Measurements from ENCODE around the gene DGKB.

Gene DGKB

DNA sequence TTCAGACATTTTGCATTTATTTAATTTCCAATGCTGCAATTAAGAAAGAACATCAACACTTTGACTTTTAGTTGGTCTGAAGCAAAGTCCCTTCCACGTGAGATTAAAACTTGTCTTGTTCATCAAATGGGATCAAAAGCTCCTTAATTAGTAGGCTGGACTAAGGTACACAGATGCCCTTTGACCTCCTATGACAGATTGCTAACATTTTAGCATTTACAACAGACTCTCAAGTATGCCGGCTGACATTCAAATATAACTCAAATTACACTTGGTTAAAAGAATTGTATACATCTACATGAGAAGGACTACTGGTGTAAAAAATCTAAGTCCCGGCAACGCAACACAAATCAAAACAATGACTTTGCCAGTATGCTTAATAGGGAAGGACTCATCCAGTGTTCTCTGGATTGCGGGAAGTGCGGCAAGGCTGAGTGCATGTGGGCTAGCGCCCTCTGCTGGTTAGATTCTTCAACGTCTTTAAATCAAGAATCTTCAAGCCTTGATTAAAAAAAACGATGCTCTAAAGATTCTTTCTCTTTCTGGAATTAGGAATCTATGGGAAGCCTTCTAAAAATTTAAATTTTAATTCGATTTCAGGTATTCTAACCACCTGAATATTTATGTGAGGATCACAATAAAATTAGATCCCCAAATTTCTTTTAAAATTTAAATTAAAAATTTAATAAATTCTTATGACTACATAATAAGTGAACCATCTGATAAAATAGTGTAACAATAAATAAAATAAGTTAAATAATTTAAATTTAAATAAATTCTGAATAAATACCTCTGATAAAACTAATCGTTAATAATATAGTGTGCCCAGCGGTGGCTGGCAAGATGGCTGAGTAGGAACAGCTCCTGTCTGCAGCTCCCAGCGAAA, 444.7 kb downstream of the DGKB start:
- no peak overlapping the region for H3K4me3 ChIP-seq (ENCODE audit: insufficient read length, low read depth)
- DNase-seq (ENCODE audit: low read depth, low spot score) = peak; percentile 91
- H3K4me1 ChIP-seq (ENCODE audit: insufficient read depth, insufficient read length) = no peaks in the 10 kb centered on the region
- no peaks in the 10 kb centered on the region for H3K36me3 ChIP-seq (ENCODE audit: insufficient read depth, insufficient read length, low read length)
- no peaks in the 10 kb centered on the region for H3K27me3 ChIP-seq (ENCODE audit: insufficient read depth, insufficient read length)
- TF ChIP-seq YY1 (IDR thresholded peaks at IDR 0.05; ENCODE audit: insufficient read depth, insufficient read length) = no peak
- TF ChIP-seq SUZ12 (IDR thresholded peaks at IDR 0.05; ENCODE audit: extremely low read depth, insufficient read depth, insufficient read length) = no peak
- no peak for TF ChIP-seq ZNF274 (IDR thresholded peaks at IDR 0.05; ENCODE audit: low read depth, low read length)
- no peak overlapping the region for H3K9ac ChIP-seq (ENCODE audit: insufficient read length, low read depth)
- H3K9me3 ChIP-seq (ENCODE audit: insufficient read depth, low read length) = no peaks in the 10 kb centered on the region

DNA sequence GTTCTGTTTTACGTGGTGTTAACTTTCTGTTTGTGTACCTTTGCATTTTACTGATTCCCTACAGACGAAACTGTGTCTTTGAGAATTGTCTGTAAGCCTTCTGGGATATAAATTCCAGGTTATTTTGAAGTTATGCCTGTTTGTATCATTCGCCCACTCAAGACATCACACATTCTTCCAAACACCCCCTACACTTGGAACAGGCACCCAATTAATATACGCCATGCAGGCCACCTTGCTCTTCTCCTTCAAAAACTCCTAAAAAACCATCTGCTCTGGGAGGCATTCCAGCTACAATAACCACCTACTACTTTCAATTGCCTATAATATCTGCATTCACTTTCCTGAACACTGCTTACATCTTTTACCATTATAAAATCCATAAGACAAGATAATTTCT, 453.3 kb downstream of the DGKB start:
- H3K27me3 ChIP-seq (ENCODE audit: insufficient read depth, insufficient read length) = no peaks in the 10 kb centered on the region
- H3K4me1 ChIP-seq (ENCODE audit: insufficient read depth, insufficient read length) = no peaks in the 10 kb centered on the region
- no peaks in the 10 kb centered on the region for H3K36me3 ChIP-seq (ENCODE audit: insufficient read depth, insufficient read length, low read length)
- H3K9me3 ChIP-seq (ENCODE audit: insufficient read depth, low read length) = no peaks in the 10 kb centered on the region
- TF ChIP-seq SUZ12 (IDR thresholded peaks at IDR 0.05; ENCODE audit: extremely low read depth, insufficient read depth, insufficient read length) (no peak), YY1 (IDR thresholded peaks at IDR 0.05; ENCODE audit: insufficient read depth, insufficient read length) (no peak), ZNF274 (IDR thresholded peaks at IDR 0.05; ENCODE audit: low read depth, low read length) (no peak)
- no peak overlapping the region for H3K4me3 ChIP-seq (ENCODE audit: insufficient read length, low read depth)
- H3K9ac ChIP-seq (ENCODE audit: insufficient read length, low read depth) = no peak overlapping the region
- DNase-seq (ENCODE audit: low read depth, low spot score) = no peak

DNA sequence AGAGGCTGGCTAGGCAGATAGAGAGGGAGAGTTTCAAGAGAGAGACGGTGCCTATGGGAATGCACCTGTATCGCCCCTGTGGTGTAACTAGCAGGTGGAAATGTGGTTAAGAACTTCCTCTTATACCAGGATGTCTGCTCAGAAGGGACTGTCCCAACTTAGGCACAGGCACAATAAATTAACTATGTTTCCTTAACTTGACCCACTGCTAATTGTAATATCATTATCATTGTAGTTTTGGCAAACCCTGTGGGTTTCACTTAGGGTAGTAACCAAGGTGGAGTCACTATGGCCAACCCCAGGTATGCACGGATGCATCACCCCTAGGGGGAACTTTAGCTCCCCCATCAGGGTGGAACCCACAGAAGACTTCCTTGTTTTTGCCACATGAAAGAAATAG, 455.7 kb downstream of the DGKB start:
- TF ChIP-seq YY1 (IDR thresholded peaks at IDR 0.05; ENCODE audit: insufficient read depth, insufficient read length) = no peak
- TF ChIP-seq ZNF274 (IDR thresholded peaks at IDR 0.05; ENCODE audit: low read depth, low read length) = no peak
- no peak for TF ChIP-seq SUZ12 (IDR thresholded peaks at IDR 0.05; ENCODE audit: extremely low read depth, insufficient read depth, insufficient read length)
- Histone ChIP-seq H3K4me1 (ENCODE audit: insufficient read depth, insufficient read length) (no peaks in the 10 kb centered on the region), H3K4me3 (ENCODE audit: insufficient read length, low read depth) (no peak overlapping the region), H3K9me3 (ENCODE audit: insufficient read depth, low read length) (no peaks in the 10 kb centered on the region), H3K36me3 (ENCODE audit: insufficient read depth, insufficient read length, low read length) (no peaks in the 10 kb centered on the region), H3K9ac (ENCODE audit: insufficient read length, low read depth) (no peak overlapping the region), H3K27me3 (ENCODE audit: insufficient read depth, insufficient read length) (no peaks in the 10 kb centered on the region)
- no peak for DNase-seq (ENCODE audit: low read depth, low spot score)

DNA sequence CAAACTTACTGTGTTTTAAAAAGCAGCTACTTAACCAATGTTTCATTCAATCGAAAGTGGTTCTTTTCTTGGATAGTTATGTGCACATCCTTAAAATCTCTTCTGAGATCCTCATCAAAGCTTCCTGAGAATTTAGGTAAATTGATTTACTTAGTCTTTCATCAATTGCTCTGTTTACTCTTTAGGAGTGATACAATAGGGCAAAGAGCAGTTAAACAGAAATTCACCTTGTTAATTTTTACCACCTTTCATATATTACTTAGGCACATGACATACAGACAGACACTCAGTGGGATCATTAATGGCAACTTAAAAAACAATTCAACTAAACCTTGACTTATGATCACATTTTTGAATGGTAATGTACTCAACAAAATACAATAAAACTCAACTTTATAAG, 456.3 kb downstream of the DGKB start:
- H3K4me1 ChIP-seq (ENCODE audit: insufficient read depth, insufficient read length) = no peaks in the 10 kb centered on the region
- H3K4me3 ChIP-seq (ENCODE audit: insufficient read length, low read depth) = no peak overlapping the region
- no peaks in the 10 kb centered on the region for H3K36me3 ChIP-seq (ENCODE audit: insufficient read depth, insufficient read length, low read length)
- H3K27me3 ChIP-seq (ENCODE audit: insufficient read depth, insufficient read length) = no peaks in the 10 kb centered on the region
- H3K9me3 ChIP-seq (ENCODE audit: insufficient read depth, low read length) = no peaks in the 10 kb centered on the region
- no peak overlapping the region for H3K9ac ChIP-seq (ENCODE audit: insufficient read length, low read depth)
- DNase-seq (ENCODE audit: low read depth, low spot score) = no peak
- TF ChIP-seq ZNF274 (IDR thresholded peaks at IDR 0.05; ENCODE audit: low read depth, low read length) (no peak), SUZ12 (IDR thresholded peaks at IDR 0.05; ENCODE audit: extremely low read depth, insufficient read depth, insufficient read length) (no peak), YY1 (IDR thresholded peaks at IDR 0.05; ENCODE audit: insufficient read depth, insufficient read length) (no peak)

DNA sequence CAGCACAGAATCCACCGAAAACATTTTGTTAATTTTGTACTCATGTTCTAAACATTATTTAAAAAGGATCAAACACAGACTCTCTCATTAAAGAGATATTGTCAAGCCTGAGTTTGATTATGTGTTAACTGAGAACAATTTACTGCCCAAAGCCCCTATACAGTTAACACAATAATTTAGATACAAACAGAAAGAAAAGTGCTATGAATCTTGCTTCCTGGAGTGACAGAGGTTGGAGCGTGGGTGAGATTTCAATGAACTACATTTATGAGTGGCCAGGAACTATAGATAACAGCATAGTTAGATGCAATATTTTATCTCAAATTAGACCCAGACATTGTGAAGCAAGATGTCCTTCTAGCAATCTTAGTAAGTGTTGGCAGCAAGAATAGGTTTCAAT, 464.2 kb downstream of the DGKB start:
- no peaks in the 10 kb centered on the region for H3K27me3 ChIP-seq (ENCODE audit: insufficient read depth, insufficient read length)
- H3K4me3 ChIP-seq (ENCODE audit: insufficient read length, low read depth) = no peak overlapping the region
- no peak for TF ChIP-seq SUZ12 (IDR thresholded peaks at IDR 0.05; ENCODE audit: extremely low read depth, insufficient read depth, insufficient read length)
- TF ChIP-seq ZNF274 (IDR thresholded peaks at IDR 0.05; ENCODE audit: low read depth, low read length) = no peak
- TF ChIP-seq YY1 (IDR thresholded peaks at IDR 0.05; ENCODE audit: insufficient read depth, insufficient read length) = no peak
- no peaks in the 10 kb centered on the region for H3K36me3 ChIP-seq (ENCODE audit: insufficient read depth, insufficient read length, low read length)
- no peak for DNase-seq (ENCODE audit: low read depth, low spot score)
- no peaks in the 10 kb centered on the region for H3K4me1 ChIP-seq (ENCODE audit: insufficient read depth, insufficient read length)
- no peak overlapping the region for H3K9ac ChIP-seq (ENCODE audit: insufficient read length, low read depth)
- H3K9me3 ChIP-seq (ENCODE audit: insufficient read depth, low read length) = no peaks in the 10 kb centered on the region

DNA sequence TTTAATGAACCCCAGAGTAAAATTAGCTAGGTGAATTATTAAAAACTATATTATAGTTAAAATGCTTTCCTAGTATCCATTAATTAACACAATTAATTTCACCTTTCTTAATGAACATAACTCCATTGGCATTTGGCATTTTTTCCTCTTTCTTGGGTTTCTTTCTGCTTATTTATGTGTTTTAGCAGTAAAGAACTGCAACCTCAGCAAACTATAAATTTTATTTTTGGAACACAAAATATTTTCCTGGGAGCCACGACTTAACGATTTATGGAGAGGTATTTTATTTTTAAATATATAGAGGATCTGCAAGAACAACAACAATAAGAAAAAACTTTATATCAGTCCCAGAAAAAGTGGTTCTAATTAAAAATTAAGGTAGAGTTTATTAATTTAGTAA, 465.7 kb downstream of the DGKB start:
- no peaks in the 10 kb centered on the region for H3K27me3 ChIP-seq (ENCODE audit: insufficient read depth, insufficient read length)
- H3K9me3 ChIP-seq (ENCODE audit: insufficient read depth, low read length) = no peaks in the 10 kb centered on the region
- no peak overlapping the region for H3K4me3 ChIP-seq (ENCODE audit: insufficient read length, low read depth)
- TF ChIP-seq ZNF274 (IDR thresholded peaks at IDR 0.05; ENCODE audit: low read depth, low read length) (no peak), SUZ12 (IDR thresholded peaks at IDR 0.05; ENCODE audit: extremely low read depth, insufficient read depth, insufficient read length) (no peak), YY1 (IDR thresholded peaks at IDR 0.05; ENCODE audit: insufficient read depth, insufficient read length) (no peak)
- no peak overlapping the region for H3K9ac ChIP-seq (ENCODE audit: insufficient read length, low read depth)
- no peaks in the 10 kb centered on the region for H3K4me1 ChIP-seq (ENCODE audit: insufficient read depth, insufficient read length)
- no peaks in the 10 kb centered on the region for H3K36me3 ChIP-seq (ENCODE audit: insufficient read depth, insufficient read length, low read length)
- no peak for DNase-seq (ENCODE audit: low read depth, low spot score)

DNA sequence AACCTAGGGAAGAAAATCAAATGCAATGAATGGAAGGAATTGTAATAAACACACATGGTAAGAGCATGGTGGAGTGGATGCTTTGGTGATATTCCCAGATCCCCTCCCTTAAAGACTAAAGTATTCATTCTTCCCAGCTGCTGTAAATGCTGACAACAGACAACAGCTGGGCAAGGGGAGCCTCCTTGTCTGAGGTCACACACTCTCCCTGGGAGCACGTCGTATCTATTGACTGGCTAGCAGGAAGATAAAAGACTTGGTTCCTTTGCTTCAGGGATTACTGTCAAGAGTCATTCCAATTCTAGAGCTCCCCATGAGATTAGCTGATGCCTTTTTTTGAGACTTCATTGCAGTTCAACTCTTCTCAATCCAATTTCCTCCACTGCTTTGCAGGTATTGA, 469.6 kb downstream of the DGKB start:
- Histone ChIP-seq H3K9me3 (ENCODE audit: insufficient read depth, low read length) (no peaks in the 10 kb centered on the region), H3K9ac (ENCODE audit: insufficient read length, low read depth) (no peak overlapping the region), H3K4me3 (ENCODE audit: insufficient read length, low read depth) (no peak overlapping the region), H3K27me3 (ENCODE audit: insufficient read depth, insufficient read length) (no peaks in the 10 kb centered on the region), H3K4me1 (ENCODE audit: insufficient read depth, insufficient read length) (no peaks in the 10 kb centered on the region), H3K36me3 (ENCODE audit: insufficient read depth, insufficient read length, low read length) (no peaks in the 10 kb centered on the region)
- peak; percentile 42 for DNase-seq (ENCODE audit: low read depth, low spot score)
- TF ChIP-seq SUZ12 (IDR thresholded peaks at IDR 0.05; ENCODE audit: extremely low read depth, insufficient read depth, insufficient read length) = no peak
- no peak for TF ChIP-seq YY1 (IDR thresholded peaks at IDR 0.05; ENCODE audit: insufficient read depth, insufficient read length)
- no peak for TF ChIP-seq ZNF274 (IDR thresholded peaks at IDR 0.05; ENCODE audit: low read depth, low read length)

All from NT2/D1 (cell line).